ENCODE results near the gene AGAP1. TPM values are rescaled to one million over a fixed set of nuclear protein-coding genes. Genes with fewer than 3 reads are reported as not detected.

Gene AGAP1
- total RNA-seq, 1 donor from 2014 or later = 20.4 TPM

DNA sequence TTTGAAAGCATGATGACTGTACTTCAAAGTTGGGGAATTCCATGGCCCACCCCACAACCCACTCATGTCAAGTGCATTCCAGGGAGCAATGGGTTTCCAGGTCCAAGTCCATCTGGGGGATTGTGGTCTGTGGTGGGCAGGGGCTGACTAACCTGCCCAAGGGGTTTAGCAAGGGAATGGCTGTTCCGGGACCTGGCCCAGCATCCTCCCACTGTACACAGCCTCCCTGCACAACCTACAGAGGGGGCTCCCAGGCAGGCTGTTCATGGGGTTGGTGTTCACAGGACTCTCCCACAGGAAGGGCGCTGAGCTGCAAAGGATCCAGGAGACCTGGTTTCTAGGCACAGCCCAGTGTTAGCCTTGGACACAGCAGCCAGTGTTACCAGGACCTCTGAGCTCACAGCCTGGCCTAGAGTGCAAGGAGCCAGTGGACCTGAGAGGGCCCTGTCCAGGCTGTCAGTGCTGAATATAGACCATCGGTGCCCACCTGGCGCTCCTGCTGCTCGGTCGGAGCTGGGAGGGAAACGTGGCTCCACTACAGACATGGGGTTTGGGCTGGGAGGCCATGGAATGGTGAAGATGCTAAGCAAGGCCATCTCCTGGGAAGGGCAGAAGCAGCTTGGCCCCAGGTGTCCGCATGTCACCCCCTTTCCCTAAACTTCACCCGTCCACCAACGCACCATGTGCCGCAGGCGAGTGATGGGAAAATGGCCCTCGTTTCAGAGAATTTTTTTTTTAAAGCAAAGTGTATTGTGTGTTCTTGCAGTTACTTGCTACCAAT, 357.1 kb downstream of the AGAP1 start:
- H3K27me3 ChIP-seq = no peaks in the 10 kb centered on the region
- Mint-ChIP-seq H3K27ac (no peak overlapping the region), H3K4me3 (no peak overlapping the region), H3K9me3 (no peaks in the 10 kb centered on the region), H3K4me1 (peaks cover 38% of the 10 kb centered on the region), H3K36me3 (peaks cover 14% of the 10 kb centered on the region), H3K27me3 (ENCODE audit: insufficient read depth, low read depth) (peaks cover 10% of the 10 kb centered on the region)
- H3K4me2 ChIP-seq = no peak overlapping the region
- peaks cover 19% of the 10 kb centered on the region for H3K4me1 ChIP-seq
- H4K20me1 ChIP-seq (ENCODE audit: low read depth) = peaks cover 58% of the 10 kb centered on the region
- no peak overlapping the region for H3K27ac ChIP-seq
- no peaks in the 10 kb centered on the region for H3K79me2 ChIP-seq (ENCODE audit: low read depth)
- no peak overlapping the region for H2AFZ ChIP-seq (replicated peaks)
- no peak overlapping the region for H3K9ac ChIP-seq
- H3K4me3 ChIP-seq = no peak overlapping the region
- H3F3A ChIP-seq (ENCODE audit: low read depth) = peaks cover 17% of the 10 kb centered on the region
- no peak for TF ChIP-seq EZH2phosphoT487 (IDR thresholded peaks at IDR 0.05)
- TF ChIP-seq, protein P1, sequence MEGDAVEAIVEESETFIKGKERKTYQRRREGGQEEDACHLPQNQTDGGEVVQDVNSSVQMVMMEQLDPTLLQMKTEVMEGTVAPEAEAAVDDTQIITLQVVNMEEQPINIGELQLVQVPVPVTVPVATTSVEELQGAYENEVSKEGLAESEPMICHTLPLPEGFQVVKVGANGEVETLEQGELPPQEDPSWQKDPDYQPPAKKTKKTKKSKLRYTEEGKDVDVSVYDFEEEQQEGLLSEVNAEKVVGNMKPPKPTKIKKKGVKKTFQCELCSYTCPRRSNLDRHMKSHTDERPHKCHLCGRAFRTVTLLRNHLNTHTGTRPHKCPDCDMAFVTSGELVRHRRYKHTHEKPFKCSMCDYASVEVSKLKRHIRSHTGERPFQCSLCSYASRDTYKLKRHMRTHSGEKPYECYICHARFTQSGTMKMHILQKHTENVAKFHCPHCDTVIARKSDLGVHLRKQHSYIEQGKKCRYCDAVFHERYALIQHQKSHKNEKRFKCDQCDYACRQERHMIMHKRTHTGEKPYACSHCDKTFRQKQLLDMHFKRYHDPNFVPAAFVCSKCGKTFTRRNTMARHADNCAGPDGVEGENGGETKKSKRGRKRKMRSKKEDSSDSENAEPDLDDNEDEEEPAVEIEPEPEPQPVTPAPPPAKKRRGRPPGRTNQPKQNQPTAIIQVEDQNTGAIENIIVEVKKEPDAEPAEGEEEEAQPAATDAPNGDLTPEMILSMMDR (IDR thresholded peaks at IDR 0.05) = no peak
- TF ChIP-seq EZH2 (IDR thresholded peaks at IDR 0.05) = no peak
- DNase-seq (ENCODE audit: low spot score) = peak; percentile 43
- H3K36me3 ChIP-seq = no peaks in the 10 kb centered on the region
- H3K9me3 ChIP-seq (ENCODE audit: low read depth) = no peaks in the 10 kb centered on the region

DNA sequence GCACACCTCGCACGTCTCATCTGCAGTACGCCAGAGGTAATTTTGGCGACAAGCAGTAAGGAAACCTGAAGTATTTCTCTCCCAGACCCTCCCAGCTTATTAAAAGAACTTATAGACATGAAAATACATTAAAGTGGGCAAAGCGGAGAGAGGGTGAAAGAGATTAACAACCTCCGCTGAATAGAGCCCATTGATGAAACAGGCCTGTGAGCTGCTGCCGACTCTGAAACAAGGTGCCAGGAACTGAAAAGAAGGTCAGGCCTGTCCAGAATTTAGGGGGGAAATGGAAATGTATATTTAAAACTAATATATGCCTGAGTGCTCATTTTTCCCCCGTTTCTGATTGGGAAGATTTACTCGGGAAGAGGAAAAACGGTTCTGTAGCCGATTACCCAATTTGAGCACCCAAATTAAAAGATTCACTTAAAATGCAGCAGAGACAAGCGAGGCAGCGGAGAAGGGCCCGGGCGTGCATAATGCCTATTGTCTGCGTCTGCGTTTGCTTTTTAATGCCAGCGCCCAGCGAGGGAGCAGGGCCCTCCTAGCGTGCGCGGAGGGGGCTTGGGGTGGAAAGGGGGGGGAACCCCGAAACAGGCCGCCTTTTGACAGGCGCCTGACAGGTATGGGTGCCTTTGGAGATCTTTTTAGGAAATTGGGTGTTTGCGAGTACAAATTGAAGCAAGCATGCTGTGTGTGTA, 358.1 kb downstream of the AGAP1 start:
- H3F3A ChIP-seq (ENCODE audit: low read depth) = peaks cover 17% of the 10 kb centered on the region
- H3K9me3 Mint-ChIP-seq = no peaks in the 10 kb centered on the region
- H3K4me1 ChIP-seq = peaks cover 19% of the 10 kb centered on the region
- no peaks in the 10 kb centered on the region for H3K79me2 ChIP-seq (ENCODE audit: low read depth)
- no peaks in the 10 kb centered on the region for H3K36me3 ChIP-seq
- H3K4me3 Mint-ChIP-seq = no peak overlapping the region
- DNase-seq (ENCODE audit: low spot score) = peak; percentile 63
- no peaks in the 10 kb centered on the region for H3K9me3 ChIP-seq (ENCODE audit: low read depth)
- H3K4me2 ChIP-seq = peak overlapping the region; percentile 44
- H3K27me3 ChIP-seq = no peaks in the 10 kb centered on the region
- peak overlapping the region; percentile 23 for H3K27ac ChIP-seq
- H3K27me3 Mint-ChIP-seq (ENCODE audit: insufficient read depth, low read depth) = peaks cover 10% of the 10 kb centered on the region
- H3K4me3 ChIP-seq = no peak overlapping the region
- H3K4me1 Mint-ChIP-seq = peaks cover 38% of the 10 kb centered on the region
- H4K20me1 ChIP-seq (ENCODE audit: low read depth) = peaks cover 58% of the 10 kb centered on the region
- TF ChIP-seq EZH2 (IDR thresholded peaks at IDR 0.05) (no peak), EZH2phosphoT487 (IDR thresholded peaks at IDR 0.05) (no peak)
- TF ChIP-seq, protein P1 (IDR thresholded peaks at IDR 0.05) = no peak
- H3K9ac ChIP-seq = no peak overlapping the region
- no peak overlapping the region for H2AFZ ChIP-seq (replicated peaks)
- H3K36me3 Mint-ChIP-seq = peaks cover 17% of the 10 kb centered on the region
- H3K27ac Mint-ChIP-seq = peak overlapping the region; percentile 71

DNA sequence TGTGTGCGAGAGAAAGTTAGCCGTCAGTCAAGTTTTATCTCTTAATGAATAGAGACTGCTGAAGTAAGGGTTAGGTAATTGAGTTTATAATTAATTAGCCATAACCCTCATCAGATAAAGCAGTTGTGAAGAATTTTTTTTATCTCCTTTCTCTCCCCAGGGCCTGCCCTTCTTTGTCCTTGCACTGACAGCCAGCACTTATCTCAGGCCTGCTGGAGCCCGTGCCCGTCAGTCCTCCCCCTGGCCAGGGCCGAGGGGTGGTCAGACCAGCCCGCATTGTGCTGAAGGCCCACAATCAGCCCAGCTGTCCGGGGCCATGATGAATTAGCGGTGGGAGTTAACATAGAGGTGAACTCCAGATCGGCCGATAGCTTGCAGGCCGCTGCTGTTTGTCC, 358.7 kb downstream of the AGAP1 start:
- H3K36me3 Mint-ChIP-seq = peaks cover 17% of the 10 kb centered on the region
- Histone ChIP-seq H3K9ac (no peak overlapping the region), H4K20me1 (ENCODE audit: low read depth) (peaks cover 58% of the 10 kb centered on the region), H3K79me2 (ENCODE audit: low read depth) (no peaks in the 10 kb centered on the region), H3K27ac (peak overlapping the region; percentile 23), H3F3A (ENCODE audit: low read depth) (peaks cover 17% of the 10 kb centered on the region), H3K4me3 (no peak overlapping the region), H3K27me3 (no peaks in the 10 kb centered on the region), H3K36me3 (no peaks in the 10 kb centered on the region), H3K9me3 (ENCODE audit: low read depth) (no peaks in the 10 kb centered on the region), H2AFZ (replicated peaks) (no peak overlapping the region), H3K4me1 (peaks cover 19% of the 10 kb centered on the region), H3K4me2 (peak overlapping the region; percentile 44)
- peaks cover 41% of the 10 kb centered on the region for H3K4me1 Mint-ChIP-seq
- no peak overlapping the region for H3K4me3 Mint-ChIP-seq
- H3K9me3 Mint-ChIP-seq = no peaks in the 10 kb centered on the region
- peak; percentile 64 for DNase-seq (ENCODE audit: low spot score)
- H3K27ac Mint-ChIP-seq = peak overlapping the region; percentile 71
- TF ChIP-seq, protein P1 (IDR thresholded peaks at IDR 0.05) = no peak
- no peak for TF ChIP-seq EZH2phosphoT487 (IDR thresholded peaks at IDR 0.05)
- TF ChIP-seq EZH2 (IDR thresholded peaks at IDR 0.05) = no peak
- peaks cover 10% of the 10 kb centered on the region for H3K27me3 Mint-ChIP-seq (ENCODE audit: insufficient read depth, low read depth)

Data from neural progenitor cell (in vitro differentiated cells).